ENCODE measurements around the gene ZNF236. TPM values are rescaled to one million over a fixed set of nuclear protein-coding genes. Genes with fewer than 3 reads are reported as not detected.

ZNF236 gene
- total RNA-seq, 4 donors from 2014 or later = 10.1 to 15.8 (median 14.8) TPM

- no peak overlapping the region for H3K4me3 ChIP-seq
- peaks cover 76 to 100% (median 84%) of the 10 kb centered on the region in 4 donors for H3K36me3 ChIP-seq
- no peaks in the 10 kb centered on the region for H3K4me1 ChIP-seq
- intact Hi-C loops (cut with DNase I) = no loop called here
- H3K27ac ChIP-seq (replicated peaks in 1 of 4) = no peak overlapping the region
- no peak for DNase-seq (ENCODE audit: extremely low spot score)
- no peaks in the 10 kb centered on the region for H3K27me3 ChIP-seq
- H3K9me3 ChIP-seq = no peaks in the 10 kb centered on the region
- 91% methylated on average over 7 of the region's 7 CpGs for WGBS
- TF ChIP-seq EP300 (IDR thresholded peaks at IDR 0.05) = no peak
- TF ChIP-seq CTCF (IDR thresholded peaks at IDR 0.05) = no peak
- no peak for TF ChIP-seq POLR2AphosphoS5 (IDR thresholded peaks at IDR 0.05)
- no peak for TF ChIP-seq POLR2A (IDR thresholded peaks at IDR 0.05; ENCODE audit: low read depth)
These were observed 91.2 kb downstream of the ZNF236 start for GRCh38 chr18:76913583-76913982.

GRCh38 chr18:76914314-76914713, 92.0 kb downstream of the ZNF236 start:
- no peak for DNase-seq (ENCODE audit: extremely low spot score)
- no peak overlapping the region for H3K4me3 ChIP-seq
- intact Hi-C loops (cut with DNase I) = no loop called here
- no peak for TF ChIP-seq CTCF (IDR thresholded peaks at IDR 0.05)
- TF ChIP-seq EP300 (IDR thresholded peaks at IDR 0.05) = no peak
- TF ChIP-seq POLR2AphosphoS5 (IDR thresholded peaks at IDR 0.05) = no peak
- TF ChIP-seq POLR2A (IDR thresholded peaks at IDR 0.05; ENCODE audit: low read depth) = no peak
- H3K4me1 ChIP-seq = no peaks in the 10 kb centered on the region
- H3K36me3 ChIP-seq = peaks cover 76 to 100% (median 85%) of the 10 kb centered on the region in 4 donors
- no peaks in the 10 kb centered on the region for H3K27me3 ChIP-seq
- 93% methylated on average over 8 of the region's 8 CpGs for WGBS
- H3K27ac ChIP-seq (replicated peaks in 1 of 4) = no peak overlapping the region
- no peaks in the 10 kb centered on the region for H3K9me3 ChIP-seq

- Histone ChIP-seq H3K4me1 (no peaks in the 10 kb centered on the region), H3K9me3 (no peaks in the 10 kb centered on the region), H3K4me3 (no peak overlapping the region), H3K27ac (replicated peaks in 1 of 4) (no peak overlapping the region), H3K27me3 (no peaks in the 10 kb centered on the region), H3K36me3 (peaks cover 75 to 100% (median 86%) of the 10 kb centered on the region in 4 donors)
- intact Hi-C loops (cut with DNase I) = no loop called here
- WGBS = 58% methylated on average over 3 of the region's 3 CpGs
- no peak for DNase-seq (ENCODE audit: extremely low spot score)
- TF ChIP-seq POLR2AphosphoS5 (IDR thresholded peaks at IDR 0.05) (no peak), POLR2A (IDR thresholded peaks at IDR 0.05; ENCODE audit: low read depth) (no peak), EP300 (IDR thresholded peaks at IDR 0.05) (no peak), CTCF (IDR thresholded peaks at IDR 0.05) (no peak)
These were observed 92.4 kb downstream of the ZNF236 start for GRCh38 chr18:76914796-76915195.

- H3K36me3 ChIP-seq = peaks cover 74 to 100% (median 86%) of the 10 kb centered on the region in 4 donors
- no peaks in the 10 kb centered on the region for H3K4me1 ChIP-seq
- no peak overlapping the region for H3K27ac ChIP-seq (replicated peaks in 1 of 4)
- no peaks in the 10 kb centered on the region for H3K9me3 ChIP-seq
- 66% methylated on average over 5 of the region's 5 CpGs for WGBS
- no peaks in the 10 kb centered on the region for H3K27me3 ChIP-seq
- DNase-seq (ENCODE audit: extremely low spot score) = no peak
- intact Hi-C loops (cut with DNase I) = no loop called here
- TF ChIP-seq CTCF (IDR thresholded peaks at IDR 0.05) = no peak
- no peak for TF ChIP-seq POLR2A (IDR thresholded peaks at IDR 0.05; ENCODE audit: low read depth)
- no peak for TF ChIP-seq POLR2AphosphoS5 (IDR thresholded peaks at IDR 0.05)
- no peak for TF ChIP-seq EP300 (IDR thresholded peaks at IDR 0.05)
- H3K4me3 ChIP-seq = no peak overlapping the region
These were observed 93.1 kb downstream of the ZNF236 start for GRCh38 chr18:76915456-76915855.

- WGBS = 88% methylated on average over 5 of the region's 5 CpGs
- H3K27ac ChIP-seq (replicated peaks in 1 of 4) = no peak overlapping the region
- no peak for DNase-seq (ENCODE audit: extremely low spot score)
- no peaks in the 10 kb centered on the region for H3K9me3 ChIP-seq
- peaks cover 0 to 4% (median 0%) of the 10 kb centered on the region in 4 donors for H3K4me1 ChIP-seq
- no peak overlapping the region for H3K4me3 ChIP-seq
- peaks cover 48 to 84% (median 74%) of the 10 kb centered on the region in 4 donors for H3K36me3 ChIP-seq
- TF ChIP-seq CTCF (IDR thresholded peaks at IDR 0.05) (no peak), POLR2A (IDR thresholded peaks at IDR 0.05; ENCODE audit: low read depth) (no peak), EP300 (IDR thresholded peaks at IDR 0.05) (no peak), POLR2AphosphoS5 (IDR thresholded peaks at IDR 0.05) (no peak)
- intact Hi-C loops (cut with DNase I) = no loop called here
- H3K27me3 ChIP-seq = no peaks in the 10 kb centered on the region
These were observed 98.6 kb downstream of the ZNF236 start for GRCh38 chr18:76920974-76921373.
